ENCODE results near the gene FIGLA. TPM values are rescaled to one million over a fixed set of nuclear protein-coding genes. Genes with fewer than 3 reads are reported as not detected.

Gene FIGLA
- total RNA-seq, 1 donor from 2014 or later: not detected

- Histone ChIP-seq H3K4me3 (no peak overlapping the region), H3K27ac (no peak overlapping the region), H3K27me3 (peaks cover 17% of the 10 kb centered on the region), H3K36me3 (no peaks in the 10 kb centered on the region), H3K4me1 (no peaks in the 10 kb centered on the region), H3K9me3 (no peaks in the 10 kb centered on the region)
- ATAC-seq (no peak), DNase-seq (no peak)
- intact Hi-C loops (cut with DNase I): no loop called here
- TF ChIP-seq CTCF (IDR thresholded peaks at IDR 0.05): no peak
Measured at GRCh38 chr2:70753031-70753430, 37.4 kb downstream of the FIGLA start.

- no peaks in the 10 kb centered on the region for H3K9me3 ChIP-seq
- DNase-seq: no peak
- intact Hi-C loops (cut with DNase I): no loop called here
- no peak overlapping the region for H3K4me3 ChIP-seq
- no peak for TF ChIP-seq CTCF (IDR thresholded peaks at IDR 0.05)
- H3K36me3 ChIP-seq: no peaks in the 10 kb centered on the region
- H3K4me1 ChIP-seq: no peaks in the 10 kb centered on the region
- H3K27ac ChIP-seq: no peak overlapping the region
- ATAC-seq: no peak
- H3K27me3 ChIP-seq: peaks cover 15% of the 10 kb centered on the region
Measured at GRCh38 chr2:70752396-70752795, 38.0 kb downstream of the FIGLA start.

- Histone ChIP-seq H3K36me3 (no peaks in the 10 kb centered on the region), H3K27me3 (peaks cover 10% of the 10 kb centered on the region), H3K4me1 (no peaks in the 10 kb centered on the region), H3K27ac (no peak overlapping the region), H3K9me3 (no peaks in the 10 kb centered on the region), H3K4me3 (no peak overlapping the region)
- intact Hi-C loops (cut with DNase I): no loop called here
- DNase-seq (no peak), ATAC-seq (no peak)
- TF ChIP-seq CTCF (IDR thresholded peaks at IDR 0.05): no peak
Measured at GRCh38 chr2:70751881-70752280, 38.6 kb downstream of the FIGLA start.

- TF ChIP-seq CTCF (IDR thresholded peaks at IDR 0.05): no peak
- Histone ChIP-seq H3K27ac (no peak overlapping the region), H3K9me3 (no peaks in the 10 kb centered on the region), H3K4me3 (no peak overlapping the region), H3K4me1 (no peaks in the 10 kb centered on the region), H3K36me3 (no peaks in the 10 kb centered on the region), H3K27me3 (peaks cover 3% of the 10 kb centered on the region)
- ATAC-seq (no peak), DNase-seq (no peak)
- intact Hi-C loops (cut with DNase I): no loop called here
Measured at GRCh38 chr2:70750320-70750719, 40.1 kb downstream of the FIGLA start.

- TF ChIP-seq CTCF (IDR thresholded peaks at IDR 0.05): no peak
- Histone ChIP-seq H3K27me3 (no peaks in the 10 kb centered on the region), H3K9me3 (no peaks in the 10 kb centered on the region), H3K4me1 (no peaks in the 10 kb centered on the region), H3K4me3 (no peak overlapping the region), H3K36me3 (no peaks in the 10 kb centered on the region), H3K27ac (no peak overlapping the region)
- DNase-seq (no peak), ATAC-seq (no peak)
- intact Hi-C loops (cut with DNase I): no loop called here
Measured at GRCh38 chr2:70748002-70748784, 42.2 kb downstream of the FIGLA start.

Measured in upper lobe of right lung (tissue), 1 donor.